ENCODE measurements around the gene SCN3B.
A peak's percentile ranks its signal among the peaks of the same experiment; 100 is the strongest.

SCN3B gene
- total RNA-seq, result 0 to 3.9 (median 0) reads per million in 17 experiments

GRCh38 chr11:123654566-123655081 is at the start of gene SCN3B:
Gene SCN3B (minus strand): TSS chr11:123654624. CDS start chr11:123653801, 823 bp downstream.
- peak in 3 of 4 experiments; percentile 8 to 62 (median 46) for DNase-seq

DNA sequence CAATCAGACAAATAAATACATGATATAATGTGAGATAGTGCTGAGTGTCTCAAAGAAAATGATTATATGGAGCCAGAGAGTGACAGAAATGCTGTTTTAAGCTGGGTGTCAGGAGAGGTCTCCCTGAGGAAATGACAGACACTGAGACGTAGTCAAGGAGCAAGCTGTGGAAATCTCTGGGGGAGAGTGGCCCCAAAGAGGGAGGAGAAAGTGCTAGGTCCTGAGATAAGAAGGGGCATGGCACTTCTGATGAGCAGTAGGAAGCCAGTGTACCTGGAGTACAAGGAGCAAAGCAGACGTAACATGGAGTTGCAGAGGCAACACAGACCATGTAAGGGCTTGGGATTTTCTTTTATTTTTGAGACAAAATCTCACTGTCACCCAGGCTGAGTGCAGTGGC is 48.3 kb upstream of the SCN3B start:
- DNase-seq, result no peak

DNA sequence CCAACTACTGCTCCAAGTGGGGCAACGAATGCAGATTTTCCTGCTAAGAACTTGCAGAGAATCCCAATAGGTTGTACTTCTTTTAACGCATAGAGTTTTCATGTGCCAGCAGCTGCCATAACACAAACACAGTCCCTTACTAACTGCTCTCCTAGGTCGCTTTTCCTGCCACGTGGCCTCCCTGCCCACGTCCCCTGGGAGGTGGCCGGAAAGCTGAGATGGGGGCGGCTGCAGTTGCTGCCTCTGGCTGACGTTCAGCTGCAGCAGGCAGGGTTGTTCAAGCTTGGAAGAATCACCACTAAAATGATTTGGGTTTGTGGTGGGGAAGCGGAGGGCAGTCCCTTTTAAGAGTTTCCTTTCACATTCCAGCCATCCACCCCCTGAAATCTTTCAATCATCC is 47.7 kb upstream of the SCN3B start:
- no peak for DNase-seq

- DNase-seq, result peak in 2 of 4 experiments; percentile 5 to 12
These were observed 46.3 kb upstream of the SCN3B start for GRCh38 chr11:123700772-123701171.

DNA sequence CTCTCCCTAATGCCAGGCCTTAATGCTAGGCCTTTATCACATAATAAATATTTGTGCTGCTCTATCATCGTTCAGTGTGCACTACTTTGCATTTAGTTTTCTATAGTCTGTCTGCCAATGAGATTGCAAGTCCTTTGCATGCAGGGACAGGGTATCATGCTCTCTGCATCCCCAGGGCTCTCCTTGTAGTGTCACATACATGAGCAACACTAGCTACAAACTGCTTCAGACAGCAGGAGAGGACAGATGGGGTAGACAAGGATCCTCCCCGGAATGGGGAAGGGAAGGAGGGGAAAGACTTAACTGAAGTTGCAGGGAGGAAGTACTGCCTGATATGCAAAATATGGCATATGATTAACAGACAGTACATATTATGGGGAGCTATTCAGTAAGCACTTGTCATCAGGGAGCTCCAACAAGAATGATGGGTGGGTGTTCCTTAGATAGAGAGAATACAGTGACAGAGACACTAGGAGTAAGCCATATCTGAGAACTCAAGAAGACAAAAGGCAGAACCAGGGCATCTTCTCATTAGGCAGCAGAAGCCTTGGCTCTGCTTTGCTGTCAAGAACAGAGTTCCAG is 44.2 kb upstream of the SCN3B start:
- peak in 3 of 4 experiments; percentile 11 to 29 (median 20) for DNase-seq

DNA sequence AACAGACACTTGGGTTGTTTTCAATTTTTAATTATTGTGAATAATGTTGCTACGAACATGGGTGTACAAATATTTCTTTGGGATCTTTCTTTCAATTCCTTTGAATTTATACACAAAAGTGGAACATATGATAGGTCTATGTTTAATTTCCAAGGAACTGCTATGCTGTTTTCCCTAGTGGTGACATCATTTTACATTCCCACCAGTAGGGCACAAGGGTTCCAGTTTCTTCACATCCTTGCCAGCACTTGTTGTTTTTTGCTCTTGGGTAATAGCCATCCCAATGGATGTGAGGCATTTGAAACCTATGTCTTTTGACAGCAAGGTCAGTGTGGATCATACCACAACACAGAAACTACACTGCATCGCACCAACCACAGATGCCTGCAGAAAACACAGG is 41.8 kb upstream of the SCN3B start:
- no peak for DNase-seq

- DNase-seq, result no peak
These were observed 40.8 kb upstream of the SCN3B start for GRCh38 chr11:123695231-123695630.

- DNase-seq, result no peak
These were observed 40.1 kb upstream of the SCN3B start for GRCh38 chr11:123694551-123694950.

DNA sequence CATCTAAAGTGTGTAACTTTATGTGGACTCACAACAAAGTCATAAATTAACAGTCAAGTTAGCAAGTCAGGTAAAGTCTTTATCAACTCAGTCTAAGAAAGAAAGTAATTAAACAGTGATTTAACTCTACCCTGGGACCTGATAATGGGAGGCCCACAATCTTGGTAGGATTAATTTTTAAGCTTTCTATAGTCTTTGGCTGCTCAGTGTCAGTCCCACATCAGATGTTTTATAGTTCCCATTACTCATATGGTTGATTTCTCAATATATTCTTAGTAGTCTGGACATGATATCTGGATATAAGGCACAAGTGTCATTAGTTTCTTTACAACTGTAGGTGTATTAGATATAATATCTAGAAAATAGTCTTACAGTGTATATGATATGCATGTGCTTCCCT is 38.5 kb upstream of the SCN3B start:
- DNase-seq, result no peak

- DNase-seq, result no peak
These were observed 36.1 kb upstream of the SCN3B start for GRCh38 chr11:123690485-123690884.

GRCh38 chr11:123684601-123685000 is 30.2 kb upstream of the SCN3B start:
- DNase-seq, result no peak

DNA sequence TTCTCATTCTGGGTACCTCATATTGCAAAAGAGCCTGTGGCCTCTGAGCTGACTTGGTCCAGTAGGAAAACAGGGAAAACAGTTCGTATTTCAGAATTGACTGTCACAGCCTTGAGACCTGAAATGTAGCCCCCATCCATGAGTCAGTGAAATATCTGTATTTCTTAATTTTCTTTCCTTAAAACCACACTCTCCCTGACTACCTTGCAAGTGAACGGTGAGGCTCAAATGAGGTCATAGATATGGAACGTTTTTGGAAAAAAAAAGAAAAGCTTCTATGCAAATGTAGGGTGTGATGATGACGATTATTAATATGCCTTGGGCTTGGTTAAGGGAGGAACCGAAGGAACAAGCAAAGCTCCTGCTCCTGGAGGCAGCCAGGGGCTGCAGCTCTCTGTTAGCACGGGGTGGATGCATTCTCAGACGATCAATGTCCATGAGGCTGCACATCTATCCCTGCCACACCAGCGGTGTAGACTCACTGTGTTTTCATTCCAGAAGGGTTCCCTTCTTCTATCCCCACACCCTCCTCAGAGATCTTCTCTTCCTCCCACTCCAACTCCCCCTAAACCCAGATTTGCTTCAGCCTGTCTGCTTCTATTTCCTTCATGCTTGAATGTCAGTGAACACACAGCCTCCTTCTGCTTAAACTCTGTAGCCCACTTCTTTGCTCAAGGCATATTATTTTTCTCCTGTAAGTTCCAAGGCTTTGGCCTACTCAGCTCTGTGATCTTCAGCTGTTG is 29.2 kb upstream of the SCN3B start:
- DNase-seq, result no peak

GRCh38 chr11:123682696-123683410 is 28.4 kb upstream of the SCN3B start:
- DNase-seq, result no peak

- no peak for DNase-seq
These were observed 26.6 kb upstream of the SCN3B start for GRCh38 chr11:123681030-123681429.

GRCh38 chr11:123678246-123678645 is 23.8 kb upstream of the SCN3B start:
- no peak for DNase-seq

GRCh38 chr11:123677510-123677909 is 23.1 kb upstream of the SCN3B start:
- no peak for DNase-seq

GRCh38 chr11:123674297-123674696 is 19.9 kb upstream of the SCN3B start:
- DNase-seq, result no peak

GRCh38 chr11:123672568-123672967 is 18.1 kb upstream of the SCN3B start:
- no peak for DNase-seq

DNA sequence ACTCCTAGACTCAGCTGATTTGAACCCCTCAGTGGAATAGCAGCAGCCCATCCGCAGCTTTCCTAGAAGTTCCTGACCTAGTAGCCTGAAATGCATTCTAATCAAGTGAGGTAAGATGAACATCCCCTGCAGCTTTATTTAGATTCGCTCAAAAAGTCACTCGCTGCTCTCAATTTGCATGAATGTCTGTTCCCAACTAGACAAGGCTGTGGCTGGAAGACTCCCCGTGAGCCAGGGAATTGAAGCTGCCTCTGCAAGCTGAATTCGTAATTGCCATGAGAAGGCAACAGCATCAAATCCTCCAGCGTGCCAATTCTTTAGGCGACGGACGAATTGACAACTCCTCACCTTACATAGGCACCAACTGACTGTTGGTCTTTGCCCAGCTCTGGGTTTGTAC is 17.1 kb upstream of the SCN3B start:
- no peak for DNase-seq

- DNase-seq, result no peak
These were observed 15.7 kb upstream of the SCN3B start for GRCh38 chr11:123670081-123670480.

DNA sequence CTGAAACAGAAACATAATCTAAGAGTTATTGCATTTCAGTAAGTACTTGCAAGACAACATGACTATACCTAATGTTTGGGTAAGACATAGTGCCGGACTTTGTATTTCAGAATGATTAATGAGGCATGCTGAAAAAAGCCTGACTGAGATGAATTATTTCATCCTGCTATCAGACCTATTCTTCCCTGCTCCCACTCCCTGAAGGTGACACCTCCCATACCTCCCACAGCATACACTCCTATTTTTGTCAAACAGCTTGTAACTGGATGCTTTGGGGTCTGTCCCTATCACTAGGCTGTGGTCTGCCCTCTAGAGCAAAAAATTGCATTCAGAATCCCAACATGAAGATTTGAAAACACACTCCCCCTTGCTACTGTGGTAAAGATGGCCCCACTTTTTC is 10.9 kb upstream of the SCN3B start:
- no peak for DNase-seq

- peak in 2 of 4 experiments; percentile 8 to 16 for DNase-seq
These were observed 5.5 kb upstream of the SCN3B start for GRCh38 chr11:123659965-123660364.

DNA sequence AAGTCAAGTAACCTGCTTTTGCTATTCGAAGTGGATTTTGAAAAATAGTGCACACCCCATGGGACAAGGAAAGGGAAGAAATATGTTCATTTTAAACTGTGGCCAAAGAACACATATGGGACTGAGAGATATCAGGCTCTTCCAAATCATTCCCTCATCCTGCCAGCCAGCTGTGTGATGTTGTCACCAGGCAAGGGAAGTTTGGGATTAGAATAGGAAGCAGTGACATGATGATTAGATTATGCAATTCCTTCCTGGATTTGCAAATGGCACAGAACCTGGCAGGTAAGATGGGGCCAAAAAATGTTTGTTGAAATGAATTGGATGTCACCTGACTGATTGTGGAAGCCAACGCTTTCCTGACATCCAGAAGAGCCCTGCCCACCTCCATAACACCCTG is 4.9 kb upstream of the SCN3B start:
- no peak for DNase-seq
